Endothelial cell of umbilical vein (primary cell): ENCODE data around the gene KREMEN1.

Source experiments
- CTCF ChIP-seq, 2 donors: IDR thresholded peaks; 1 replicate in 1 of 2; 2 replicates in 1 of 2; pipeline ENCODE4 v1.5.1; 2011; ENCODE audit warnings: low read length in 2 of 2, mild to moderate bottlenecking in 2 of 2, moderate library complexity in 2 of 2, control low read depth in 1 of 2, inconsistent platforms in 1 of 2, low read depth in 1 of 2; ENCODE audit not compliant: insufficient read depth in 1 of 2; ENCODE audit errors: extremely low read depth in 1 of 2
- EZH2 ChIP-seq: IDR thresholded peaks from 2 replicates; pipeline ENCODE4 v1.6.1; 2012; ENCODE audit warnings: borderline replicate concordance, low read depth, mild to moderate bottlenecking, moderate library complexity, low read length, inconsistent platforms; ENCODE audit not compliant: severe bottlenecking
- GATA2 ChIP-seq: IDR thresholded peaks from 2 replicates; pipeline ENCODE4 v1.7.0; 2011; ENCODE audit warnings: low read depth, mild to moderate bottlenecking, moderate library complexity, mixed read lengths, low read length; ENCODE audit not compliant: insufficient read length, insufficient read depth
- JUN ChIP-seq: IDR thresholded peaks from 2 replicates; pipeline ENCODE4 v1.6.1; 2011; ENCODE audit warnings: borderline replicate concordance, low read depth; ENCODE audit not compliant: insufficient read length, insufficient read depth
- MYC ChIP-seq: IDR thresholded peaks from one replicate; pipeline ENCODE4 v1.6.1; 2011; ENCODE audit warnings: mild to moderate bottlenecking, low read depth, low read length
- POLR2A ChIP-seq: IDR thresholded peaks from 2 replicates; pipeline ENCODE4 v1.6.1; 2012; ENCODE audit warnings: low read depth, mild to moderate bottlenecking, control low read depth, low read length
- POLR2AphosphoS5 ChIP-seq: IDR thresholded peaks from 2 replicates; pipeline ENCODE4 v1.6.1; 2012; ENCODE audit warnings: low read depth, mild to moderate bottlenecking, control low read depth, low read length, moderate library complexity; ENCODE audit not compliant: insufficient read depth
- TF ChIP-seq, protein P1 (sequence below): IDR thresholded peaks from 2 replicates; pipeline ENCODE4 v1.6.1; 2011; ENCODE audit not compliant: insufficient read depth, insufficient read length

GRCh38 chr22:29028468-29028867 is 44.4 kb upstream of the KREMEN1 start:
- no peak for TF ChIP-seq CTCF (IDR thresholded peaks at IDR 0.05; ENCODE audit: extremely low read depth in 1 of 2, insufficient read depth in 1 of 2, low read depth in 1 of 2, low read length in 2 of 2)
- no peak for TF ChIP-seq POLR2A
- no peak for TF ChIP-seq POLR2AphosphoS5
- TF ChIP-seq EZH2 = no peak
- TF ChIP-seq JUN = no peak
- TF ChIP-seq, protein P1, sequence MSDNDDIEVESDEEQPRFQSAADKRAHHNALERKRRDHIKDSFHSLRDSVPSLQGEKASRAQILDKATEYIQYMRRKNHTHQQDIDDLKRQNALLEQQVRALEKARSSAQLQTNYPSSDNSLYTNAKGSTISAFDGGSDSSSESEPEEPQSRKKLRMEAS = no peak
- no peak for TF ChIP-seq MYC
- no peak for TF ChIP-seq GATA2
